Suprapubic skin (tissue), 4 donors: Measurements from ENCODE around the gene PARP16.

Experiments
- EP300 ChIP-seq: sonication (generic); formaldehyde crosslinking; IDR thresholded peaks from one replicate; pipeline ENCODE4 v1.6.1; 2017; ENCODE audit warnings: antibody characterized with exemption
- POLR2A ChIP-seq, 2 donors: fragments of 450-650 bp; IDR thresholded peaks; one replicate each; pipeline ENCODE4 v1.6.1; 2017; ENCODE audit warnings: antibody characterized with exemption in 2 of 2, mild to moderate bottlenecking in 2 of 2, moderate library complexity in 2 of 2
- POLR2AphosphoS5 ChIP-seq, 3 donors: sonication (generic); formaldehyde crosslinking; IDR thresholded peaks; one replicate each; pipeline ENCODE4 v1.6.1; 2017; ENCODE audit warnings: antibody characterized with exemption in 3 of 3
- TF ChIP-seq, protein P1 (sequence below), 2 donors: fragments of 200-600 bp in 1 of 2; fragments of 450-650 bp in 1 of 2; sonication (generic) in 1 of 2; IDR thresholded peaks; one replicate each; pipeline ENCODE4 v1.5.1; 2016 to 2019; ENCODE audit warnings: antibody characterized with exemption in 2 of 2, mild to moderate bottlenecking in 1 of 2, moderate library complexity in 1 of 2

DNA sequence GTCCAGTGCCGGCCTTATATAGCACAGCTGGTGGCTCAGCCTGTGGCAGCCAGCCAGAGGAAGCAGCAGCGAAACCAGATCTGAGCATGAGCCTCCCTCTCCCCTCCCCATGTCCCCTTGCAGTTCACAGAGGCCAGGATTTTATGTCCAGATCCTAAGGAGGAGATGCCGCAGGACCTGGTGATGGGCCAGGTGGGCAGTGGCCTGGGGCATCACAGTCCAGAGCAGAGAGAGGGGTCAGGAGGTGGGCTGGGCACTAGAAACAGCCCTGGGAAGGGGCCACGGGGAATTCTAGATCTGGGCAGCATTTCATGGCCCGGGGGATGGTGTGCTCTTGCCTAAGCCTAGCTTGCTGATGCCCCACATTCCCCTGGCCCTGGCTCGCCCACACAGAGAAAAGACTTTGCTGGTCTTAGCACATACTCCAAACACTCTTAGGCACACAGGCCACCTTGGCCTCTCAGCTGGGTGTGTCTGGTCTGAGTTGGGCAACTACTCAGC lies 75.2 kb downstream of the PARP16 start:
- TF ChIP-seq POLR2AphosphoS5 (IDR thresholded peaks at IDR 0.05), result no peak
- TF ChIP-seq, protein P1, sequence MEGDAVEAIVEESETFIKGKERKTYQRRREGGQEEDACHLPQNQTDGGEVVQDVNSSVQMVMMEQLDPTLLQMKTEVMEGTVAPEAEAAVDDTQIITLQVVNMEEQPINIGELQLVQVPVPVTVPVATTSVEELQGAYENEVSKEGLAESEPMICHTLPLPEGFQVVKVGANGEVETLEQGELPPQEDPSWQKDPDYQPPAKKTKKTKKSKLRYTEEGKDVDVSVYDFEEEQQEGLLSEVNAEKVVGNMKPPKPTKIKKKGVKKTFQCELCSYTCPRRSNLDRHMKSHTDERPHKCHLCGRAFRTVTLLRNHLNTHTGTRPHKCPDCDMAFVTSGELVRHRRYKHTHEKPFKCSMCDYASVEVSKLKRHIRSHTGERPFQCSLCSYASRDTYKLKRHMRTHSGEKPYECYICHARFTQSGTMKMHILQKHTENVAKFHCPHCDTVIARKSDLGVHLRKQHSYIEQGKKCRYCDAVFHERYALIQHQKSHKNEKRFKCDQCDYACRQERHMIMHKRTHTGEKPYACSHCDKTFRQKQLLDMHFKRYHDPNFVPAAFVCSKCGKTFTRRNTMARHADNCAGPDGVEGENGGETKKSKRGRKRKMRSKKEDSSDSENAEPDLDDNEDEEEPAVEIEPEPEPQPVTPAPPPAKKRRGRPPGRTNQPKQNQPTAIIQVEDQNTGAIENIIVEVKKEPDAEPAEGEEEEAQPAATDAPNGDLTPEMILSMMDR (IDR thresholded peaks at IDR 0.05), result no peak
- no peak for TF ChIP-seq POLR2A (IDR thresholded peaks at IDR 0.05)
- no peak for TF ChIP-seq EP300
